Endothelial cell of umbilical vein (primary cell): ENCODE data around the gene WAPL. TPM values are rescaled to one million over a fixed set of nuclear protein-coding genes. Genes with fewer than 3 reads are reported as not detected.

Experiments used
- BruUV-seq: library from RNA; stranded (reverse); fragments of 400-500 nt; replicated peaks from 2 replicates; lab custom pipeline; 2021; lab: Mats Ljungman, UMichigan
- CTCF ChIA-PET: fragments of 300-600, 350-600 bp; sonication (Branson Sonifier 250); formaldehyde crosslinking; loops from one replicate; lab custom pipeline; 2021; ENCODE audit warnings: antibody characterized with exemption, inconsistent platforms; lab: Charles Lee
- POLR2A ChIA-PET: fragments of 300-600, 350-600 bp; sonication (Branson Sonifier 250); formaldehyde crosslinking; loops from one replicate; lab custom pipeline; 2021; ENCODE audit warnings: antibody characterized with exemption, inconsistent platforms; lab: Charles Lee
- DNase-seq: peaks from one replicate; pipeline ENCODE4 v3.0.0-alpha.2; 2011; ENCODE audit warnings: low read depth, low spot score
- FAIRE-seq: peaks from 2 replicates; lab custom pipeline; 2011; peaks lifted over from hg19 to GRCh38; lab: Jason Lieb, UNC
- H2AFZ ChIP-seq: 2 replicates; pipeline ENCODE4 v1.6.0; 2012; ENCODE audit warnings: low read depth, low read length, control low read depth, inconsistent platforms
- H3K27ac ChIP-seq: 2 replicates; pipeline ENCODE4 v1.5.1; 2011; ENCODE audit warnings: low read depth, mild to moderate bottlenecking, control low read depth, low read length, moderate library complexity; ENCODE audit not compliant: insufficient read depth
- H3K27me3 ChIP-seq, 2 experiments: 2 replicates each; pipeline versions ENCODE4 v1.6.0 to v1.6.1; 2011; ENCODE audit warnings: low read length in 2 of 2, mixed read lengths in 1 of 2; ENCODE audit not compliant: control insufficient read depth in 2 of 2, insufficient read depth in 2 of 2
- H3K36me3 ChIP-seq, 2 experiments: 2 replicates in 1 of 2; 3 replicates in 1 of 2; pipeline ENCODE4 v1.5.1; 2011; ENCODE audit warnings: low read length in 2 of 2, mild to moderate bottlenecking in 1 of 2, moderate library complexity in 1 of 2; ENCODE audit not compliant: control insufficient read depth in 2 of 2, insufficient read depth in 2 of 2; ENCODE audit errors: extremely low read depth in 1 of 2
- H3K4me1 ChIP-seq: 3 replicates; pipeline ENCODE4 v1.5.1; 2011; ENCODE audit warnings: mild to moderate bottlenecking, low read length; ENCODE audit not compliant: control insufficient read depth, insufficient read depth; ENCODE audit errors: extremely low read depth
- H3K4me2 ChIP-seq: 2 replicates; pipeline ENCODE4 v1.6.1; 2011; ENCODE audit warnings: low read length, control low read depth, mixed read lengths; ENCODE audit not compliant: insufficient read depth
- H3K4me3 ChIP-seq, 3 experiments: fragments of 200-600 bp in 1 of 3; sonication (generic), shearing (Covaris generic) in 1 of 3; replicated peaks in 1 of 3; 2 replicates each; pipeline ENCODE4 v1.5.1; 2011 to 2016; ENCODE audit warnings: control low read depth in 3 of 3, low read length in 3 of 3, mild to moderate bottlenecking in 2 of 3, inconsistent platforms in 1 of 3, low read depth in 1 of 3, moderate library complexity in 1 of 3; ENCODE audit not compliant: insufficient read depth in 1 of 3
- H3K79me2 ChIP-seq: 2 replicates; pipeline ENCODE4 v1.6.0; 2012; ENCODE audit warnings: low read length, inconsistent platforms; ENCODE audit not compliant: control insufficient read depth, insufficient read depth
- H3K9ac ChIP-seq: replicated peaks from 2 replicates; pipeline ENCODE3; 2011; ENCODE audit warnings: low read length, control low read depth; ENCODE audit not compliant: insufficient read depth; ENCODE audit errors: extremely low read depth
- H3K9me1 ChIP-seq: replicated peaks from 3 replicates; pipeline ENCODE4 v1.6.0; 2011; ENCODE audit warnings: mild to moderate bottlenecking, low read length; ENCODE audit not compliant: control insufficient read depth, insufficient read depth; ENCODE audit errors: extremely low read depth
- H3K9me3 ChIP-seq: replicated peaks from 2 replicates; pipeline ENCODE4 v1.5.1; 2012; ENCODE audit warnings: low read length, inconsistent platforms; ENCODE audit not compliant: control insufficient read depth, insufficient read depth
- H4K20me1 ChIP-seq: replicated peaks from 2 replicates; pipeline ENCODE3; 2011; ENCODE audit warnings: mild to moderate bottlenecking, low read length; ENCODE audit not compliant: control insufficient read depth, insufficient read depth; ENCODE audit errors: extremely low read depth
- EZH2 ChIP-seq: IDR thresholded peaks from 2 replicates; pipeline ENCODE4 v1.6.1; 2012; ENCODE audit warnings: borderline replicate concordance, low read depth, mild to moderate bottlenecking, moderate library complexity, low read length, inconsistent platforms; ENCODE audit not compliant: severe bottlenecking
- FOS ChIP-seq: IDR thresholded peaks from 2 replicates; pipeline ENCODE4 v1.6.1; 2011; ENCODE audit warnings: mild to moderate bottlenecking, low read length, moderate library complexity, borderline replicate concordance; ENCODE audit not compliant: insufficient read depth
- GATA2 ChIP-seq: IDR thresholded peaks from 2 replicates; pipeline ENCODE4 v1.7.0; 2011; ENCODE audit warnings: low read depth, mild to moderate bottlenecking, moderate library complexity, mixed read lengths, low read length; ENCODE audit not compliant: insufficient read length, insufficient read depth
- JUN ChIP-seq: IDR thresholded peaks from 2 replicates; pipeline ENCODE4 v1.6.1; 2011; ENCODE audit warnings: borderline replicate concordance, low read depth; ENCODE audit not compliant: insufficient read length, insufficient read depth
- MAX ChIP-seq: IDR thresholded peaks from 2 replicates; pipeline ENCODE4 v1.6.1; 2011; ENCODE audit not compliant: insufficient read depth, insufficient read length
- MYC ChIP-seq: IDR thresholded peaks from one replicate; pipeline ENCODE4 v1.6.1; 2011; ENCODE audit warnings: mild to moderate bottlenecking, low read depth, low read length
- POLR2A ChIP-seq: IDR thresholded peaks from 2 replicates; pipeline ENCODE4 v1.6.1; 2012; ENCODE audit warnings: low read depth, mild to moderate bottlenecking, control low read depth, low read length
- POLR2AphosphoS5 ChIP-seq: IDR thresholded peaks from 2 replicates; pipeline ENCODE4 v1.6.1; 2012; ENCODE audit warnings: low read depth, mild to moderate bottlenecking, control low read depth, low read length, moderate library complexity; ENCODE audit not compliant: insufficient read depth
- dilution Hi-C: fragments of 300-500 bp; cut with MboI; formaldehyde crosslinking; loops from one replicate; pipeline ENCODE4 v1.15.0; 2019; ENCODE audit warnings: low sequenced_read_pairs; ENCODE audit not compliant: extremely low pct_ligation_motif_present
- intact Hi-C: fragments of 100-400 bp; cut with micrococcal nuclease; formaldehyde crosslinking; loops from one replicate; pipeline ENCODE4 v1.10.0; 2022
- polyA plus RNA-seq, 4 experiments: library from polyadenylated mRNA; depleted of rRNA in 3 of 4; stranded (reverse) in 3 of 4; unstranded in 1 of 4; fragments of >200 nt; gene quantifications; 2 replicates each; pipeline versions ENCODE4 v1.2.1 to v1.2.3, GENCODE V29; 2011 to 2012; ENCODE audit warnings: missing spikeins in 1 of 4
- total RNA-seq: library from RNA; stranded (reverse); gene quantifications from 2 replicates; pipeline ENCODE4 v1.2.3, GENCODE V29; 2021
- TF ChIP-seq, protein P1 (sequence below), 2 donors: IDR thresholded peaks; 1 replicate in 1 of 2; 2 replicates in 1 of 2; pipeline ENCODE4 v1.5.1; 2011; ENCODE audit warnings: low read length in 2 of 2, mild to moderate bottlenecking in 2 of 2, moderate library complexity in 2 of 2, control low read depth in 1 of 2, inconsistent platforms in 1 of 2, low read depth in 1 of 2; ENCODE audit not compliant: insufficient read depth in 1 of 2; ENCODE audit errors: extremely low read depth in 1 of 2

Gene WAPL
- total and polyA plus RNA-seq, 2 donors (not counting 3 experiments of a cell fraction or from before 2014, with no cell fraction given), result 9.2 to 35.1 TPM

DNA sequence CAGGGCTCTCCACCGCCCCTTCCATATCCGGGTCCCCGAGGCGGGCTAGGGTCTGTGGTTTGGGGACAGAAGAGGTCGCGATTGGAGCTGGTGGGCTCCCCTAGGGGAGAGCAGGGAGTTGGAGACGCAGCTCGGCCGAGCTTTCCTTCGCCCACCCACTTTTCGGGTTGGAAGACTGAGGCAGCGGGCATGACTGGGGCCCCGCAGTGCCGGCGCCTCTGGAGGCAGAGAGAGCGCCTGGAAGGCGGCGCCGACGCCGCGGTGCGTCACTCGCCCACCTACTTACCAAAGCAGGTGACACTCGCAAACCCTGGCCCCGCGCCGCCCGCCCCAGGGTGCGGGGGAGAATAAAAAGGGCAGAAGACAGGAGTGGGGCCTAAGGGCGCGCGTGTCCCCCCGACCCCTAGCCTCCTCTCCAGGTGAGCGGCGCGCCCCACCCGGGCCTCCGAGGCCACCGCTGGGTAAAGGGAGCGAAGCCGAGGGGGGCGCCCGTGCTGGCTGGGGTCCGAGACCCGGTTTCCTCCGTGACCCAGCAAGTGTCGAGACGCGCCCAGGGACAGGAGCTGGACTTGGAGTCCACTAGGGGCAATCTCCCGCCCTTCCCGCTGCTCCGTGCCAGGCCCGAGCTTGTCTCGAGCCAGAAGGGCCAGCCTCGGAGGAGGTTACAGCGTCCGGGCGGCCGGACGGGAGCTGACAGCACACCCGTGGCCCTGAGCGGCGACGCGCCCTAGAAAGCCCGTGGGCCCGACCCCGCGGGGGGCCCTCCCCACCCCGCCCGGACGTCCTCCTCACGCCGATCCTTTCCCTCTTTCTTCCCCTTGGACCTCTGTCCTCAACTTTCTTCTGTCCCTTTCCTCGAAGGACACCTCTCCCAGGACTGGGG, 120.6 kb downstream of the WAPL start:
- Histone ChIP-seq H3K4me3 (peak overlapping the region in 2 of 3 experiments; percentile 48 to 57), H3K27me3 (peaks cover 18% of the 10 kb centered on the region in 2 experiments), H3K27ac (no peak overlapping the region), H3K36me3 (no peaks in the 10 kb centered on the region), H2AFZ (peak overlapping the region; percentile 98), H3K9ac (peak overlapping the region; percentile 14), H3K9me1 (no peaks in the 10 kb centered on the region), H3K4me1 (peaks cover 23% of the 10 kb centered on the region), H3K9me3 (no peaks in the 10 kb centered on the region), H4K20me1 (no peaks in the 10 kb centered on the region), H3K79me2 (no peaks in the 10 kb centered on the region), H3K4me2 (peak overlapping the region; percentile 71)
- CTCF ChIA-PET, result interaction anchor here (0.6 to 7.8 kb wide), 15 partner anchors 10 to 1862 kb away, joined by 3 to 213 read pairs (median 5); no protein-coding TSS in a partner anchor
- dilution Hi-C loops, result no loop called here
- TF ChIP-seq, protein P1, sequence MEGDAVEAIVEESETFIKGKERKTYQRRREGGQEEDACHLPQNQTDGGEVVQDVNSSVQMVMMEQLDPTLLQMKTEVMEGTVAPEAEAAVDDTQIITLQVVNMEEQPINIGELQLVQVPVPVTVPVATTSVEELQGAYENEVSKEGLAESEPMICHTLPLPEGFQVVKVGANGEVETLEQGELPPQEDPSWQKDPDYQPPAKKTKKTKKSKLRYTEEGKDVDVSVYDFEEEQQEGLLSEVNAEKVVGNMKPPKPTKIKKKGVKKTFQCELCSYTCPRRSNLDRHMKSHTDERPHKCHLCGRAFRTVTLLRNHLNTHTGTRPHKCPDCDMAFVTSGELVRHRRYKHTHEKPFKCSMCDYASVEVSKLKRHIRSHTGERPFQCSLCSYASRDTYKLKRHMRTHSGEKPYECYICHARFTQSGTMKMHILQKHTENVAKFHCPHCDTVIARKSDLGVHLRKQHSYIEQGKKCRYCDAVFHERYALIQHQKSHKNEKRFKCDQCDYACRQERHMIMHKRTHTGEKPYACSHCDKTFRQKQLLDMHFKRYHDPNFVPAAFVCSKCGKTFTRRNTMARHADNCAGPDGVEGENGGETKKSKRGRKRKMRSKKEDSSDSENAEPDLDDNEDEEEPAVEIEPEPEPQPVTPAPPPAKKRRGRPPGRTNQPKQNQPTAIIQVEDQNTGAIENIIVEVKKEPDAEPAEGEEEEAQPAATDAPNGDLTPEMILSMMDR (IDR thresholded peaks at IDR 0.05; ENCODE audit: extremely low read depth in 1 of 2, insufficient read depth in 1 of 2, low read depth in 1 of 2, low read length in 2 of 2), result peak in 1 of 2 donors; percentile 31
- TF ChIP-seq GATA2 (no peak), EZH2 (peak; percentile 71), POLR2A (no peak), JUN (no peak), FOS (no peak), MAX (no peak), MYC (no peak), POLR2AphosphoS5 (no peak)
- no TSS peak for BruUV-seq
- intact Hi-C loops, result loop anchor here (1.0 to 5.0 kb wide), 3 partner anchors 120 to 496 kb away; partner anchors contain the start of gene WAPL
- no peak for FAIRE-seq
- POLR2A ChIA-PET, result interaction anchor here (1.1 kb wide), 1 partner anchor 185 kb away, joined by 4 read pairs; no protein-coding TSS in a partner anchor
- no peak for DNase-seq
